Activated naive CD8-positive, alpha-beta T cell treated with anti-CD3 and anti-CD28 coated beads for 36 hours (primary cell): ENCODE measurements around the gene CD160. TPM values are rescaled to one million over a fixed set of nuclear protein-coding genes. Genes with fewer than 3 reads are reported as not detected.
"Not testable (repeated sequence)": the region's sequence is repeated elsewhere in the genome, so short reads cannot be mapped to it uniquely, and the experiment has no call there.

Source experiments
- DNase-seq: peaks from one replicate; pipeline ENCODE4 v3.0.0; 2021
- H3K27ac Mint-ChIP-seq: one replicate; pipeline ENCODE4 v1.8.0; 2022; ENCODE audit warnings: mild to moderate bottlenecking, moderate library complexity, mixed read lengths
- H3K27me3 Mint-ChIP-seq: one replicate; pipeline ENCODE4 v1.8.0; 2022; ENCODE audit warnings: mild to moderate bottlenecking, mixed read lengths
- H3K36me3 Mint-ChIP-seq: one replicate; pipeline ENCODE4 v1.8.0; 2021; ENCODE audit warnings: mild to moderate bottlenecking, mixed read lengths
- H3K4me1 Mint-ChIP-seq: one replicate; pipeline ENCODE4 v1.8.0; 2021; ENCODE audit warnings: mixed read lengths
- H3K4me3 Mint-ChIP-seq: one replicate; pipeline ENCODE4 v1.8.0; 2022; ENCODE audit warnings: mild to moderate bottlenecking, moderate library complexity, mixed read lengths
- H3K9me3 Mint-ChIP-seq: one replicate; pipeline ENCODE4 v1.8.0; 2022; ENCODE audit warnings: mixed read lengths
- total RNA-seq, 2 experiments: library from RNA; stranded (reverse); gene quantifications; one replicate each; pipeline ENCODE4 v1.2.3, GENCODE V29; 2021

Gene CD160
- total RNA-seq, result 10 to 100 TPM; 14.2 to 14.4 TPM

- Mint-ChIP-seq H3K36me3 (no peaks in the 10 kb centered on the region), H3K27ac (peak within 1 kb of the TSS; percentile 74), H3K9me3 (no peaks in the 10 kb centered on the region), H3K4me3 (peak within 1 kb of the TSS; percentile 78), H3K27me3 (peaks cover 18% of the 10 kb centered on the region), H3K4me1 (peaks cover 22% of the 10 kb centered on the region)
- peak; percentile 14 for DNase-seq
Measured at GRCh38 chr1:145719230-145720079, at the start of gene CD160. Gene CD160, plus strand, starts transcription at chr1:145719499. Its CDS starts 8,829 bp downstream, at chr1:145728328.

GRCh38 chr1:145670995-145671745 is 48.1 kb upstream of the CD160 start:
- peak overlapping the region; percentile 81 for H3K27ac Mint-ChIP-seq
- not testable (repeated sequence) for H3K4me3 Mint-ChIP-seq, H3K9me3 Mint-ChIP-seq, DNase-seq, H3K27me3 Mint-ChIP-seq
- peaks cover 19% of the 10 kb centered on the region for H3K4me1 Mint-ChIP-seq
- H3K36me3 Mint-ChIP-seq, result peaks cover 27% of the 10 kb centered on the region

GRCh38 chr1:145673217-145673616 is 46.1 kb upstream of the CD160 start:
- peaks cover 18% of the 10 kb centered on the region for H3K4me1 Mint-ChIP-seq
- peaks cover 17% of the 10 kb centered on the region for H3K36me3 Mint-ChIP-seq
- not testable (repeated sequence) for H3K9me3 Mint-ChIP-seq, H3K27ac Mint-ChIP-seq, DNase-seq, H3K27me3 Mint-ChIP-seq, H3K4me3 Mint-ChIP-seq

- not testable (repeated sequence) for H3K4me3 Mint-ChIP-seq, H3K27me3 Mint-ChIP-seq, DNase-seq, H3K27ac Mint-ChIP-seq, H3K4me1 Mint-ChIP-seq, H3K9me3 Mint-ChIP-seq
- peaks cover 12% of the 10 kb centered on the region for H3K36me3 Mint-ChIP-seq
Measured at GRCh38 chr1:145684858-145685257, 34.4 kb upstream of the CD160 start.

- peaks cover 12% of the 10 kb centered on the region for H3K36me3 Mint-ChIP-seq
- H3K27me3 Mint-ChIP-seq, DNase-seq, H3K27ac Mint-ChIP-seq, H3K4me3 Mint-ChIP-seq, H3K9me3 Mint-ChIP-seq: not testable (repeated sequence)
- H3K4me1 Mint-ChIP-seq, result peaks cover 17% of the 10 kb centered on the region
Measured at GRCh38 chr1:145686078-145686477, 33.2 kb upstream of the CD160 start.

- Mint-ChIP-seq H3K27ac (no peak overlapping the region), H3K4me3 (no peak overlapping the region), H3K9me3 (no peaks in the 10 kb centered on the region), H3K4me1 (peaks cover 18% of the 10 kb centered on the region), H3K27me3 (no peaks in the 10 kb centered on the region), H3K36me3 (peaks cover 10% of the 10 kb centered on the region)
- DNase-seq, result no peak
Measured at GRCh38 chr1:145688328-145688727, 31.0 kb upstream of the CD160 start.

- Mint-ChIP-seq H3K9me3 (no peaks in the 10 kb centered on the region), H3K4me3 (no peak overlapping the region), H3K27me3 (no peaks in the 10 kb centered on the region), H3K27ac (no peak overlapping the region), H3K4me1 (peaks cover 18% of the 10 kb centered on the region), H3K36me3 (peaks cover 10% of the 10 kb centered on the region)
- no peak for DNase-seq
Measured at GRCh38 chr1:145688924-145689323, 30.4 kb upstream of the CD160 start.

GRCh38 chr1:145689922-145690321 is 29.4 kb upstream of the CD160 start:
- peak overlapping the region; percentile 66 for H3K27ac Mint-ChIP-seq
- peaks cover 18% of the 10 kb centered on the region for H3K4me1 Mint-ChIP-seq
- no peak for DNase-seq
- H3K36me3 Mint-ChIP-seq, result peaks cover 10% of the 10 kb centered on the region
- H3K4me3 Mint-ChIP-seq, result no peak overlapping the region
- H3K9me3 Mint-ChIP-seq, result no peaks in the 10 kb centered on the region
- no peaks in the 10 kb centered on the region for H3K27me3 Mint-ChIP-seq

GRCh38 chr1:145690587-145691558 is 28.4 kb upstream of the CD160 start:
- H3K4me3 Mint-ChIP-seq, result peak overlapping the region; percentile 42
- peak; percentile 33 for DNase-seq
- peak overlapping the region; percentile 34 for H3K27ac Mint-ChIP-seq
- H3K4me1 Mint-ChIP-seq, result peaks cover 18% of the 10 kb centered on the region
- H3K36me3 Mint-ChIP-seq, result peaks cover 10% of the 10 kb centered on the region
- H3K27me3 Mint-ChIP-seq, result no peaks in the 10 kb centered on the region
- H3K9me3 Mint-ChIP-seq, result no peaks in the 10 kb centered on the region

GRCh38 chr1:145692785-145693443 is 26.4 kb upstream of the CD160 start:
- Mint-ChIP-seq H3K27ac (no peak overlapping the region), H3K27me3 (no peaks in the 10 kb centered on the region), H3K4me1 (peaks cover 18% of the 10 kb centered on the region), H3K9me3 (no peaks in the 10 kb centered on the region), H3K4me3 (no peak overlapping the region), H3K36me3 (peaks cover 6% of the 10 kb centered on the region)
- DNase-seq, result no peak

- no peak overlapping the region for H3K27ac Mint-ChIP-seq
- H3K36me3 Mint-ChIP-seq, result no peaks in the 10 kb centered on the region
- H3K4me1 Mint-ChIP-seq, result peaks cover under 1% of the 10 kb centered on the region
- no peaks in the 10 kb centered on the region for H3K27me3 Mint-ChIP-seq
- no peak for DNase-seq
- H3K9me3 Mint-ChIP-seq, result no peaks in the 10 kb centered on the region
- H3K4me3 Mint-ChIP-seq, result no peak overlapping the region
Measured at GRCh38 chr1:145695821-145696629, 23.3 kb upstream of the CD160 start.

GRCh38 chr1:145696630-145696960 is 22.7 kb upstream of the CD160 start:
- Mint-ChIP-seq H3K27ac (no peak overlapping the region), H3K4me3 (no peak overlapping the region), H3K9me3 (no peaks in the 10 kb centered on the region), H3K36me3 (no peaks in the 10 kb centered on the region), H3K4me1 (no peaks in the 10 kb centered on the region), H3K27me3 (no peaks in the 10 kb centered on the region)
- DNase-seq, result no peak

- DNase-seq, result no peak
- H3K27ac Mint-ChIP-seq, result no peak overlapping the region
- no peaks in the 10 kb centered on the region for H3K9me3 Mint-ChIP-seq
- H3K4me3 Mint-ChIP-seq, result no peak overlapping the region
- H3K36me3 Mint-ChIP-seq, result no peaks in the 10 kb centered on the region
- no peaks in the 10 kb centered on the region for H3K4me1 Mint-ChIP-seq
- H3K27me3 Mint-ChIP-seq, result no peaks in the 10 kb centered on the region
Measured at GRCh38 chr1:145701306-145701862, 17.9 kb upstream of the CD160 start.
